SK-N-MC (cell line): ENCODE results near the gene ELFN1.

ENCODE experiments used
- EZH2 ChIP-seq: fragments of 200-600 bp; sonication (generic); IDR thresholded peaks from one replicate; pipeline ENCODE4 v1.6.1; 2017; ENCODE audit warnings: antibody characterized with exemption
- FOXP2 ChIP-seq: optimal IDR thresholded peaks from 2 replicates; pipeline ENCODE3; 2011; ENCODE audit warnings: mild to moderate bottlenecking, moderate library complexity; ENCODE audit not compliant: insufficient read depth; ENCODE audit errors: extremely low read length, control extremely low read depth
- POLR2AphosphoS5 ChIP-seq: IDR thresholded peaks from 2 replicates; pipeline ENCODE4 v1.6.1; 2012; ENCODE audit warnings: mild to moderate bottlenecking, low read depth, low read length, borderline replicate concordance

DNA sequence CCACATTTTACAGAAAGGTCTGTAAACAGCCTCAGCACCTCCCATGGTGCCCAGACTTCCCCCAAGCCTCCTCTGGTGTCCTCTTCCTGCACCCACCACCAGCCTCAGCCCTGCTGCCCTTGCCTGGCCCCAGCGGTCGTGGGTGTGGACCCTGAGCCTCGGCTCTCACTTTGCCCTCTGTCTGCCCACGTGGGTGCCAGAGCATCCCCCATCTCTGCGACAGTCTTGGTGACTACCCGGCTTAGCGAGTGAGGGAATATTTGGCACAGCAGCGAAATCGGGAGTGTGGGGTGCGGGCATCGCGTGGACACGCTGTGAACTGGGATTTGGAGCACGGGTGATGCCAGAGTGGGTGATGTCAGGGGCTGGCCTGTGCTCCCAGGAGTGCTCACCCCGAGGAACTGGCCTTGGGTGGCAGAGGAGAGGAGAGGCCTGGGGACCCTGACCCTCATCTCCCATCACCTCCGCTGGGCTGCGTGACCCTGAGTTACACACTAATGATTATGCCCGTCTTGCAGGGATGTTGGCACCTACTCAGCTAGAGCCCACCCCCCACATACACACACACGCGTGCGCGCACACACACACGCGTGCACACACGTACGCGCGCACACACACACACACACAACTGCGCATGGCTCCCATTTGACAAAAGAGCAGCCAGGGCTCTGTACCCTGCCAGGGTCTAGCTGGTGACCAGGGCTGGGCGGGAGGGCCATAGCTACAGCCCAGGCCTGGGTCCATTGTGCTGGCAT lies 8.7 kb downstream of the ELFN1 start:
- TF ChIP-seq EZH2, result no peak
- TF ChIP-seq POLR2AphosphoS5, result no peak
- TF ChIP-seq FOXP2, result no peak
